GM18526 (cell line): ENCODE data around the gene IL17REL.

Source experiments
- POLR2A ChIP-seq: IDR thresholded peaks from 3 replicates; pipeline ENCODE4 v1.6.1; 2011; ENCODE audit not compliant: insufficient read length; ENCODE audit errors: extremely low read depth

Gene IL17REL

DNA sequence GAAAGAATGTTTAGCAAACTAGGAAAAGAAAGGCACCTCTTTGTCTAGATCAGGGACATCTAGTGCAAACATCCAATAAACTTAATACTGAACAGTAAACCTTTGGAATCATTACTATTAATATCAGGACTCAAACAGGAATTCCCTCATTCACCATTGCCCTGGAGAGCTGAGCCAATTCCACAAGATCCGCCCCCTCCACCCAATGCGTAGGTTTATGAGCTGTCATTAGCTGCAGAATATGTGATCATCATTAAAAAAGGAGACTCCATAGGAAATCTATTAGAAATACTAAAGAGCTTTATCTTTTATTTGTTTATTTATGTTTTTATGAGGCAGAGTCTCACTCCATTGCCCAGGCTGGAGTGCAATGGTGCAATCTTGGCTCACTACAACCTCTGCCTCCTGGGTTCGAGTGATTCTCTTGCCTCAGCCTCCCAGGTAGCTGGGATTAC is 5.5 kb downstream of the IL17REL start:
- no peak for TF ChIP-seq POLR2A

DNA sequence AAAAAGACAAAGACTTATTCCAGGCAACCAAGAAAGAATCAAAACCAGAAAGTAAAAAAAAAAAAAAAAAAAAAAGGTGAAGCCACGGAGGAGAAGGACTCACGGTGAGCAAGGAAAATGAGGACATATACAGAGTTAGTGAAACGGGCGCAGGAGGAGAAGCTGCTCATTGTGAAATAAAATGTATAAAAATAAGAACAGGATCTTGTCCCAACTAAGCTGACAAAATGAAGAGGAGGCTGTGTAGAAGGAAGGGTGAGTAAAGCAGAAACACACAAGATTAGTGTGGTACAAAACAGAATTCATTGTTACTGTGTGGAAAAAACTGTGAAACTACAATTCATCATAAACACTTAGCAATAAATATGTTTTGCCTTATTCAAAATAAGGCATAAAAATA is 7.6 kb downstream of the IL17REL start:
- TF ChIP-seq POLR2A: no peak

DNA sequence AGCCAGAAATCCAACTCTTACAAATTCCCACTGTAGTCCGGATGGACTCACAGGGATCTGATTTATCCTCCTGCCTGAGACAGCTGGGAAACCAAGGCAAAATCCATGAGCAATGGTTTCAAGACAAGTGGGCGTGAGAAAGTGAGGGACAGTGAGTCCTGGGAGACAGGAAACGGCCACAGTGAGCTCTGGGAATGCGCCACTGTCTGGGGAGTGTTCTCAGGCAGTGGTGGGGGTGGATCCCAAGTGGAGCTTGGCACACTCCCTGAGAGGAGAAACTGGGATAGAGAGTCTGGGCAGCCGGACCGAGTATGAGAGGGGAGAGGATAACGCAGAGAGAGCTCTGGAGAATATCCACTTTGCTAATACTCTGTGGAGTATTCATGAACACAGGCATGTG is 9.8 kb downstream of the IL17REL start:
- no peak for TF ChIP-seq POLR2A

DNA sequence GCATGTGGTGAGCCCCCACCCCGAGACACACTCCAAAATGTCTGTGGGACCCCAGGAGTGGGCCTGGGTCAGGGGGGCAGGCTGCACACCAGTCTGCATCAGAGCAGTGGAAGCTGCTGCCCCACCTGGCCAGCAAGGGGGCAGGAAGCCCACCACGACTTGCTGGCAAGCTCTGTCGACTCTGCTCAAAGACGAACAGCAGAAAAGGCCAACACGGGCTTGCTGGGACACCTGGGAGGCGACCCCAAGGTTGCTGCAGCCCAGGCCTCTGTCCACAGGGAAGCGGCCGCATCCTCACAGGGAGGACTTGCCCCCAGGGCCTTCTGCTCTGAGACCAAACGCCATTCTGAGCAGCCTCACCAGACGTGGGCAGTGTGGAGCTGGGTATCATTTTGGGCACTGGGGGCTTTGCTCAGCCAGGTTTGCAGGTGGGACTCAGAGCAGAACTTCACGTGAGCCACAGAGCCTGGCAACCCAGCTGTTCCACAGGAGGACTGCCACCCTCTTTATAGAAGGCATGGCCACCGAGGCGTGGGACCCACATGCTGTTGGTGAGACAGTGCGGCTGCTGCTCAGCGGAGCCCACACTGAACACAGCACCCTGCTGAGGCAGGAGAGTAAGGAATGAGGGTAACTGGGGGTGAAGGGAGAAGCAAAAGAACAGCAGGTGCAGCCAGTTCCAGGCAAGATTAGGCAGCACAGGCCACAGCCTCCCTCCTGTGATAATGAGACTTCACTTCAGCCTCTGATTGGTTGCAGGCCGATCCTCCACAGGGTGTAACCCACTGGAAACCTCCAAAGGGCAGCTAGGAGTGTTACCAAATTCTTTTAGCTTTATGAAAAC is 11.0 kb downstream of the IL17REL start:
- no peak for TF ChIP-seq POLR2A

DNA sequence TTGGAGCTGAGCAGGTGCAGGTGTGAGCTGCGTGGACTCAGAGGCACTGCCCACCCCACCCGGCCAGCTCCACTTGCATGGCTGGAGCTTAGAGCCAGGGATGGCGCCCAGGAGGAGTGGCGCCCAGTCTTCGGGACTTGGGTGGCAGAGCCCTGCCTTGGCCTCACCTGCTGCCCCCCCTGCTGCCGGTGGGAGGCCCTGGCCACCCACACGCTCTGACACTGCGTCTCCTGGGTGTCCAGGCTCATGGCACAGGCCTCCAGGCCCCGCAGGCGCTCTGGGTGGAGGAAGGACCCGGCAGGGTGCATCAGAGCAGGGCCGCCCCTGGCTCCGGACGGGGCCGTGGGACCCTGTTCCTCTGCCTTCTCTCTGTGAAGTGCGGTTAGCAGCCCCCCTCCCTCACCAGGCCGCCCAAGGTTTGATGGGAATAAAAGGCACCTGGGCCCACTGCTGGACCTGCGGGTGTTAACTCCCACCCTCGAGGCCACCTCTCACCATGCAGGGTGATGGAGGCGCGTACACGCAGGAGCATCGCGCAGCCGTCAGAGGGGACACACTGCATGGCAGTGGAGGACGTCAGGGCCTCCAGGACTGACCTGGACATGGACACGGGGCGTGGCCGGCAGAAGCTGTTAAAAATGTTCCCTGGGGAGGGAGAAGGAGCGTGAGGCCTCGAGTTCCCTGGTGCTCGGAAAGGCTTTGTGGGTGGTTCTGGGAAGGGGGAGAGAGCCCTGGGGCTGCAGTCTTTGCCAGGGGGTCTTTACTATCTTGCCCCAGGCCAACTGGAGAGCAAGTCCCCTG is 11.8 kb downstream of the IL17REL start:
- no peak for TF ChIP-seq POLR2A

DNA sequence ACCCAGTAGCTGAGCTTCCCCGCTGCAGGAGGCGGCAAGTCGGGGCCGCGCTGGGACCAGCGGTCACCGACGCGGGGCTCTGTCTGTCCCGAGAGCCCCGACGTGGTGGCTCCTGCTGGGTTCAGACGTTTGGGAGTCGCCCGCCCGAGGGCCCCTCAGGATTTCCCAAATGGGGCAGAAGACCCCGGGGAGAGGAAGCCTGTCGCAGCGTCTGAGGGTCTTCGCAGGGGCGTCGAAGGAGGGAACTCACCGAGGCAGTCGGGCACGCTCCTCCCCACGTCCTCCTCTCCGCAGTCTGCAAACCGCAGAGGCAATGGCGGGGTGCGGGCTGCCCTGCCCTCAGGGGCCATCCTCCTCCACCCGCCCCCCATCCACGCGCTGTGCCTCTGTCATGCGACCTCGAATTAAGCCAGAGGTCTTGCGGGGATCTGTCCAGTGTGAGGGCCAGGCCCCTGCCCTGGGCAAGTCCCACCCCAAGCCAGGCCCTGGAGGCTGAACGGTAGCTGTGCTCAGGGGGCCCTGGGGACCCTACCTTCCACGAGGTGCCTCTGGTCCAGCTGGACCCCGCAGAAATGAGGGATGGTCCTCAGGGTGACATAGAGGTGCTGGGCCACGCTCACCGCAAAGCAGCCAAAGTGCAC is 12.5 kb downstream of the IL17REL start:
- no peak for TF ChIP-seq POLR2A

DNA sequence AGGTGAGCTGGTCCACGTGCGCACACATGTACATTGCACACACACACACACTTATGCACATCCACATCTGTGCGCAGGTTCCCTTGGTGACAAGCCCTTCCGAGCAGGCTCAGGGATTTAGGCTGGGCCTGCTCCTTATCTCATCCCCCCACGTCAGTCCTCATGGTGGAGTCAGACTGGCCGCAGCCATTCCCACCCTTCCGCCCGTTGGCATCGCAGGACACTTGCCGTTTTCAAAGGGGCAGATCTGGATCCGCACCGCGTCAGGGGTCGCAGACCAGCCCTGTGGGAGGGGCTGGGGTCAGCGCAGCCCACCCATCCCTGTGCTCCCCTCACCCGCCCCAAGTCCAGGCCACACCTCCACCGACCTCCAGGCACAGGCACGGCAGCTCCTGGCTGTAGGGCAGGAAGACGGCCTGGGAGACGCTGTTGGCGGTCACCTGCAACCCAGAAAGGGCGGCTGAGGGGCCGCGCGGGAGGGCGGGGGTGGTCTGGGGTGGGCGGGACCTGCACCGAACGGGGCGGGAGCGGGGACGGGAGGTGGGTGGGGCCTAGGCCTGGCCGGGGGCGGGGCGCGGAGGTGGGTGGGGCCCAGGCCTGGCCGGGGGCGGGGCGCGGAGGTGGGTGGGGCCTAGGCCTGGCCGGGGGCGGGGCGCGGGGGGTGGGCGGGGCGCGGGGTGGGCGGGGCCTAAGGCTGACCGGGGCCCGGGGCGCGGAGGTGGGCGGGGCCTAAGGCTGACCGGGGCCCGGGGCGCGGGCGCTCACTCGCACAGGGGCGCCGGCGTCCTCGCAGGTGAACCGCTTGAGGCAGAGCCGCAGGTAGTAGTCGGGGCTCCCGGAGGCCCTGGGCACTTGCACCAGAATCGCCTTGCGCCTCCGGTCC is 13.3 kb downstream of the IL17REL start:
- TF ChIP-seq POLR2A: no peak

DNA sequence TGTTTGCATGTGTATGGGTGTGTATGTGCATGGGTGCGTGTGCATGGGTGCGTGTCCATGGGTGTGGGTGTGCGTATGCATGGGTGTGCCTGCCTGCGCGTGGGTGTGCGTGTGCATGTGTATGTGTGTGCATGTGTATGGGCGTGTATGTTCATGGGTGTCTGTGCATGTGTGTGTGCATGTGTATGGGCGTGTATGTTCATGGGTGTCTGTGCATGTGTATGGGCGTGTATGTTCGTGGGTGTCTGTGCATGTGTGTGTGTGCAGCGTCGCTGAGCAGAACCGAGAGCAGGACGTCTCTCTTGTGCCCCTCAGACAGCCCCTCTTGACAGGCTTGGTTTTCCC is 13.9 kb downstream of the IL17REL start:
- TF ChIP-seq POLR2A: no peak

DNA sequence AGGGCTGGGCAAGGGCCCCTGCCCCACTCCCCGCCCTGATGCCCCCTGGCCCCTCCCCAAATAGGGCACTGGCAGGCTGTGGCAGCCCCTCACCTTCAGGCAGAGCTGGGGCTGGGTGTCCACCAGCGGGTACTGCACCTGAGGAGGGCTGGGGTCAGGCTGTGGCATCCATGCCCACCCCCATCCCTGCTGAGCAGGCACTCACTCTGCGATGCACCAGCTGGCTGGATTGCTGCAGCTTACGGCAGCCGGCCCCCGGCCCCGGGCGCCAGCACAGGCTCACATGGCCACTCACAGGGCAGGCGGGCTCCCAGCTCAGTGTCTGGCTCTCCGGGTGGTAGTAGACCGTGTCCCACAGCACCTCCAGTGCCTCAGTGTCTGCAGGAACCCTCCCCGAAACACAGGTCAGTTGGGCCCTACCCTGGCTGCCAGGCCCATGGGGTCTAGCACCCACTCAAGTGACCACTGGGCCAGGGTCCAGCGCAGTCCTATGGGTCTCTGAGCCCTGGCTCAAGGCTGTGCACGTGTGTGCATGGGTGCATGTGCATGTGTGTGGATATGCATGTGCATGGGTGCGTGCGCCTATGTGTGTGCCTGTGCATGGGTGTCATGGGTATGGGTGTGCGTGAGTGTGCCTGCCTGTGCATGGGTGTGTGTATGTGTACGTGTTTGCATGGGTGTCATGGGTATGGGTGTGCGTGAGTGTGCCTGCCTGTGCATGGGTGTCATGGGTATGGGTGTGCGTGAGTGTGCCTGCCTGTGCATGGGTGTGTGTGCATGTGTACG is 14.4 kb downstream of the IL17REL start:
- no peak for TF ChIP-seq POLR2A

DNA sequence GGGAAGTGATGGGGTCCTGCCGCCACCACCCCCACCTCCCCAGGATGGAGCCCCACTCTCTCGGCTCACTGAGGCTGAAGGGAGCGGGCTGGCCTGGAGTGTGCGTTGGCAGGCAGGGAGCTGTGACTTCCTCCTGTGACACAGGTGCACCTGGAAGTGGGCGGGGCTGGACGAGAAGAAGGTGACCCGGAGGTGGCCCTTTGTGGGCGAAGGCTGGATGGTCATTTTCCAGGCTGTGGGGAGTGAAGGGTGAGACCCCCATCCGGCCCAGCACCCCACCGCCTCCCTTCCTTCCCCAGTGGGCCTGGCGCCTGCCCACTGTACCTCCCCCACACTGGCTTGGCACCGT is 15.3 kb downstream of the IL17REL start:
- TF ChIP-seq POLR2A: no peak

DNA sequence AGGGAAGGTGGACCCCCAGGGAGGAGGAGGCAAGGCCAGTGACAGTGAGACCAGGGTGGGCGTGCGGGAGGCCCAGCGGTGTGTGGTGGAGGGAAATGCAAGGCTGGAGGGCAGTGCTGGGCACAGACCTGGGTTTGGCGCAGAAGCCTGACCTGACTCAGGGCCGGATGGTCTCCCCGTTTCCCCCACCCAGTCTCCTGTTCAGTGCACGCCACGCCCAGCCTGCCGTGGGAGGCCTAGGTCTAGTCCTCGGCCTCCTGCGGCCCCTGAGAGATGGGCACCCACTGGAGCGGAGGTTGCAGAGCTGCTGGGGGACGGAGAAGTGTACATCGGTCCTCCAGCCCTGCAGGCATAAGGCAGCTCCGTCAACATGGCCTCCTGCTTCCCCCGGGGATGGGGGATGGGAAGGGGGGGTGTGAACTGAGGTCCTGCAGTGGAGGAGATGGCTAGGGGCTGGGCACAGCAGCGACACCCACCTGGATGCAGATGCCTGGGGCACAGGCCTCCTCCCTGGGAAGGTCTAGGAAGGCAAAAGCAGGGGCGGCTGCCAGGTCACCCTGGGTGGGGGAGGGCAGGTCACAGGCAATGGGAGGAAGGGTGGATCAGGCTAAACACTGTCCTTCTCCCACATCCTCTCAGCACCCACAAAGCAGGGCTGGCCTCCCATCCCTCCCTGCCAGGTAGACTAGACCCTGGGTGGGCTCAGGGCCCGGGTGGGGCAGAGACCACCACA is 15.9 kb downstream of the IL17REL start:
- no peak for TF ChIP-seq POLR2A

DNA sequence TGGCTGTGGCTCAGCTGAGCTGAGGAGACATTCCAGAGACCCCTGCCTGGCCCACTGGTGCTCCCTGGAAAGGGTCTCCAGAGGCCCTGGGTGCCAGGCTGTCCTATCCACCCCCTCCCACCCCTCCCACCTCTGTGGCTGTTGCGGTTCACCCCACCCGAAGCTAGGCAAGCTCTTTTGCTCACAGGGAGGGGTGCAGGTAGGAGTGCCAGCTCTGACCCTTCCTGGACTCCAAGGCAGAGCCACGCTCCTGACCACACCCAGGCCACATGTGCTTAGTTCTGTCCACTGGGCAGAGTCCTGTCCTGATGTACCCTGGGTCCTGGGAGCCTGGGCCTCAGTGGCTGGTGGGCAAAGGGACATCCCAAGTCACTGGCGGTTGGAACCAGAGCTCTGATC is 16.4 kb downstream of the IL17REL start:
- no peak for TF ChIP-seq POLR2A

DNA sequence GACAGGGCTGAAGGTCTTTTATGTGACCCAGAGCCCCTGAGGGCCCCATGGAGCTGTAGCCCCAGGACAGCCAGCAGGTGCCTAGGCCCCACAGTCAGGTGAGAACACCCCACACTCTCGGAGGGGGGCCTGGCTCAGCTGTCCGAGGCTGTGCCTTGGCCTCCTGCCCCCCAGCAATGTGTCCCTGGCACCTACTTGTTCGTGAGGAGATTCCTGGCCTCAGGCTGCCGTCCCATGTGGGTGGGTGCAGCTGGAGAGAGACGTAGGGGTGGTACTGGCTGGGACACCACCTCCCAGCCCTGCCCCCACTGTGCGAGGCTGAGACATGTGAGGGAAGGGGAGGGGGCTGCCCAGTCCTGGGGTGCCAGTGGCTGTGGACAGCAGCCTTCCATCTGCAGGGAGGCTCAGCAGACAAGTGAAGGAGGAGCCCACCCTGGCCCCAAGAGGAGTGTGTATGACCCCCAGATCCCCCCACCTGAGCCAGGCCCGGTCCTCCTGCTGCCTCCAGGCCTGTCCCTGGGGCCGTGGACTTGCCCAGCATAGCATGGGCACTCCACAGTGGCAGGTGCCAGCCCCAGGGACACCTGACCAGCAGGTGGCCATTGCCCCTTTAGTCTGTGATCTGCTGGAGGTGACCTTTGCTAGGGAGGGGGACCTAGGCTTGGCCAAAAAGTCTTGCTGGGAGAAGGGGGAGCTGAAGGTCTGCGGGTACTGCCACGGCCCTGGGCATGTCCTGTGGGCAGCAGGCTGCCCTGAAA is 17.0 kb downstream of the IL17REL start:
- no peak for TF ChIP-seq POLR2A
